Right hindlimb (tissue), 1 donor: ENCODE data around the gene GDF10.
A peak's percentile ranks its signal among the peaks of the same experiment; 100 is the strongest.

Experiments
- DNase-seq: peaks from one replicate; pipeline ENCODE4 v3.0.0-alpha.2; 2018

The GDF10 gene

DNA sequence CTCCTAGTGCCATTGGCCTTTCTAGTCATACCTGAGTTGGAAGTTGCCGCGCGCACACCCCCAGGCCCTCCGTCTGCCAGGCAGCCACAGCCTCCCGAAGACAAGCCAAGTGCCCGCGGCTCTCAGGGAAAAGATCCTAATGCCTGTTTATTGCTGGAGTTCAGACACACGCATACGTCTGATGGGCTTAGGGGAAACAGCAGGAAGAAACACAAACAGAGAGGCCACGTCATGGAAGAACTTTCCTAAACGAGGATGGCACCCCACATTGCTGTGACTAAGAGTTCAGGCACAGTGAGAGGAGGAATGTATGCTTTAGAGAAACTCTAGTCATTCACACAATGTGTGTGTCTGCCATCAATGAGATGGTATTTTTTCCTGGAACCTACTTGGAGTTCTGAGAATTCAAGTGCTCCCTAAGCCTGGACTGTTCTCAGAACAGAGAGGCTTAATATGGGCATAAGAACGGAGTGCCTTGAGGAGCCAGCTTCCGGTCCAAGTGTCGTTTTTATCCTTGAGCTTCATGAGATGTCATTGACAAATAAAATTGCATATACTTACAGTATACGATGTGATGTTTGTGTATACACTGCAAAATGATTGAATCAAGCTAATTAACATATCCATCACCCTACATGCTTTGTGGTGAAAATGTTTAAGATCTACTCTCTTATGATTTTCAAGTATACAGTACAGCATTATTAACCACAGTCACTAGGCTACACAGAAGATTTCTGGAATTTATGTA lies 36.6 kb downstream of the GDF10 start:
- no peak for DNase-seq

DNA sequence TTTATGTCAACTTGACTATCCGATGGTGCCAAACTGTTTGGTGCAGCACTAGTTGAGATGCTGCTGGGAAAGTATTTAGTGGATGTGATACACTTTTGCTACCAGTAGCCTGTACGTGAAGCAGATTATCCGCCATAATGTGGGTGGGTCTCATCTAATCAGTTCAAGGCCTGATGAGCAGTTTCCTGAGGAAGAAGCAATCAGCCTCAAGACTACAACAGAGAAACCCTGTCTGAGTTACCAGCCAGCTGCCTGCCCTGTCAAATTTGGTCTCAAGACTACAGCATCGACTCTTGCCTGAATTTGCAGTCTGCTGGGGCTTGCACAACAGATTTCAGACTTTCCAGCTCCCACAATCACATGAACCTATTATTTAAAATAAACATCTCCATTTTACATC lies 37.3 kb downstream of the GDF10 start:
- DNase-seq, result peak; percentile 7

DNA sequence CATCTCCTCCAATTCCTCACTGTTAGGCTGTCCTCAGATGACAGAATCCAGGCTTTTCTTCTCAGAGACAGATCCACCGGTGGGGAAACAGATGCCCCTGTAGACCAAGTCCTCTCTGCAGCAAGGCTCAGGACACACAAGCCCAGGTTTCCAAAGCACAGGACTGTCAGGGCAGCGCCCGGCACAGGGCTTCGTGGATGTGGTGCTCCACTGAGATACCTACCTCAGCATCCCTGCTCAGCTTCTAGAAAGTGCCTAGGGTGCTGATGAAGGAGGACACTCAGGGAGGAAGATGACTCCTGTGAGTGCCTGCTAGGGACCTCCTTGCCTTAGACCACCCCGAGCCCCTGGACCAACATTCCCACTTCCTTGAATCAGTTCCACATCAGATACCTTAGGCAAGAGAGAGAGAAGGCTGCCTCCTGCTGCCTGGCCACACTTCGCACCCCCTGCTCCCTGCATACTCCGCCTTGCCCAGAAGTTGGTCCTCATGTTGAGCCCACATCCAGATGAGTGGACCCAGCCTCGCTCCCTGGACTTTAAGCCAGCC lies 39.3 kb downstream of the GDF10 start:
- no peak for DNase-seq

DNA sequence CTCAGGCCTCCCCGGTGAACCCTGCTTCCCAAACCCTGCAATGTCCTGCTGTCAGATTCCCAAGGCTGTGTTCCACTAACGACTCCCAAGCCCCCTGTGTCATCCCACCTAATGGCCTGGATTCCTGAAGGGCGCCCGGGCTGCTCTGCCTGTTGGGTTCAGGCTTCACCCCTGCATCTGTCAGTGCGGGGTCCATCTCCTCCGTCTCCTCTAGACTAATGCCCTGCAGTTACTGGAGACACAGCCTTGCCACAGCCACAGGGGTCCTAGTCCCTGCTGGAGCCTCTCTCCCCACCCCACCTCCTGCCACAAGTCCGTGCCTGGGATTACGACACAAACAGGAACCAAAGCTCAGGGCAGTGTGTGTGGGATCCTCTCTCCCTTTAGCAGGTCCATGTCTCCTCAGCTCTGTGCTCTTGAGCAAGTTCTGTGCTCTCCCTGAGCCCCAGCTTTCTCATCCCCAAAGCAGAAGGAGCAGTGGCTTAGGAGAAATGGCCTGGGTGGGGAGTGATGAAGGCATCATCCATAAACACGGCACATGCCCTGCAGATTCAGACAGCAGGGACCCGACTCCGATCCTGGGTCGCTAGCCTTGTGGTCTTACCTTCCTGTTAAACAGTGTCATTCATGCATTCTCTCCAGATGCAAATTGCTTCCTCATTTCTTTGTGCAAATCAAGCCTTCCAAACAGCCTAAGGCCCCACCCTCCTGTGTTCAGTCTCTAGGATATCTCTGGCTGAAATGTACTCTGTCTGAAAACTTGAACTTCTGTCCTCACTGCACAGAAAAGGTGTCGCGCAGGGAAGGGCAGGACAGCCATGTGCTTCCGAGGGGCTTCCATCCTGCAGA lies 40.0 kb downstream of the GDF10 start:
- no peak for DNase-seq

DNA sequence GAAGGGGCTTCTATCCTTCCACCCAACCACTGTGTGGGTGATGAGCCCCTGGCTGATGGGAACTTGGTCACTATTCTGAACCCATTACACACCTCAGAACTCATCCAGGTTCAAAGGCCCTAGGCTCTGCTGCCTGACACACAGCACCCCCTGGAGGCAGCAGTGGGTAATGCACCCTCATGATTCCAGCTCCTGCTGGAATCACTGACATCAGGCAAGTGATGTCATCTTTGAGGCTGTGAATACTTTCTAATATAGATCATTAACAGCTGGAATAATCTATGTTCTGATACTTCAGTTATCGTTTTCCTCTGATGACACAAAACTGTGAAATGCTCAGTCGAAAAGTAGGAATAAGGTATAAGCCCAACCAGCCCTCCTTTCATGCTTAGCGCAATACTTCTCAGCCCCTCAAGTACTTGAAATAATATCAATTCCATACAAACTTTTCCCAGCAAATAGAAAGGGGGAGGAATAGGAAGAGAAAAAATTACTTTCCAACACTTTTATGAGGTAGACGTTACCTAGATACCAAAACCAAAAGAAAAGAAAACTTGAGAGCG lies 40.7 kb downstream of the GDF10 start:
- DNase-seq, result peak; percentile 60

DNA sequence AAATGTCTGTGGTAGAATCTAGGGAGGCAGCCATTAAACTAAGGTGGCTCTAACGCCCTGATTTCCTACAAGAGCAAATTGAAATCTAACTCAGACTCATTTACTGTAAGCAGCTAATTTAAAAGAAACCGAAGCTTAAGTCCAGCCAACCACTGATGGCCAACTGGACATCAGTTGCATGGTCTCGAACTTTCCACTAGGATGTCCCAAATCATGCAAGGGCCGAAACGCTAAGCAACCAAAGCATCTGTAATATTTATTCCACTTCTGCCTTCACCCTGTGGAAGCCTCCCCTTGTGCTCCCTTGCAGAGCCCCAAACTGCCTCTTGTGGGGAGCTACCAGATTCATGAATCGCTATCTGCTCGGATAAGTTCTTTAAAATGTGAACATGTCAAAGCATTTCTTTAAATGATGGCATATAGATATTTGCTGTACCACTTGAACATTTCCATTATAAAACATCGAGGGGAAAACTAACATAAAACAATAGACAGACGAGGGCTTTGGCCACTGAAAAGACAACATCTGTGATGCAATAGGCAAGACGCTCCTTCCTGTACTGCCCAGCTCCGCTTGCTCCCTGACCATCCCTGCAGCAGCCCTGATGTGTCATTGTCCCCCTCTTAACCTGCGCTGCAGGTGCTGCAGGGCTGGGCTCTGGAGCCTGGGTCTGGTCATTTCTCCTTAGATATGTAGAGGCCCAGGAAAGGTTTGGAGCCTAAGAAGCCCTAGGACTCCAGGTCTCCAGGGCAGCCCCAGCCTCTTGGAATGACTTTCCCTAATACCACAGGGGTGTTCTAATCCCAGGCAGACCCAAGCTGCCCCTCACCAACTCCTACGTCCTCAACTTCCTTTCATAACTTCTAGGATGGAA lies 45.2 kb downstream of the GDF10 start:
- no peak for DNase-seq

DNA sequence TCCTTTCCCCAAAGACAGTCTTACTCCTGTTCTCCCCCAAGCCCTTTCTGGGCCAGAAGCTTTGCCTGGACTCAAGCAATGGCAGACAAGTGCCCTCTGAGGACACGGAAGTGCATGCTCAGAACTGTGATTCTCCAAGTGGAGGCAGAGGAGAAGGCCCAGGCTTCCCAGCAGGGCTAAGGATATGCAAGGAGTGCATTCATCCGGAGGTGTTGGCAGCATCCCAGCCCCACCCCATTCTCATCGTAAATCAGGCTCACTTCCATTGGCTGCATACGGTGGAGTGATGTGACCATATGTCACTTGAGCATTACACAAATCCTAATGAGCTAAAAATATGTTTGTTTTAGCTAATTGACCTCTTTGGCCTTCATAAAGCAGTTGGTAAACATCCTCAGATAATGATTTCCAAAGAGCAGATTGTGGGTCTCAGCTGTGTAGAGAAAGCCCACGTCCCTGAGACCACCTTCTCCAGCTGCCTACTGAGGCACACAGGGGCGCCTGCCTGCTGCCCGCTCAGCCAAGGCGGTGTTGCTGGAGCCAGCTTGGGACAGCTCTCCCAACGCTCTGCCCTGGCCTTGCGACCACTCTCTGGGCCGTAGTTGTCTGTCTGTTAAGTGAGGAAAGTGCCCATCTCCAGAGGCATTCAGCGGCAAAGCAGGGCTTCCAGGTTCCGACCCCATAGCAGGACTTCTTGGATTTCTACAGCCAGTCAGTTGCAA lies 46.7 kb downstream of the GDF10 start:
- DNase-seq, result no peak

DNA sequence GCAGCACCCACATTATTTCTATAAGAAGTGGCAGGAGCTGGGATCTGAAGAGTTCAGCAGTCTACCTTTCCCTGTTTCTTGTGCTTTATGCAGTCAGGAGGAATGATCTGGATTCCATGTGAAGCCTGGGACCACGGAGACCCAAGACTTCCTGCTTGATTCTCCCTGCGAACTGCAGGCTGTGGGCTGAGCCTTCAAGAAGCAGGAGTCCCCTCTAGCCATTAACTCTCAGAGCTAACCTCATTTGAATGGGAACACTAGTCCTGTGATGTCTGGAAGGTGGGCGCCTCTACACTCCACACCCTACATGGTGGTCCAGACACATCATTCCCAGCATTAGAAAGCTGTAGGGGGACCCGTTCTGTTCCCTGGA lies 47.3 kb downstream of the GDF10 start:
- no peak for DNase-seq

DNA sequence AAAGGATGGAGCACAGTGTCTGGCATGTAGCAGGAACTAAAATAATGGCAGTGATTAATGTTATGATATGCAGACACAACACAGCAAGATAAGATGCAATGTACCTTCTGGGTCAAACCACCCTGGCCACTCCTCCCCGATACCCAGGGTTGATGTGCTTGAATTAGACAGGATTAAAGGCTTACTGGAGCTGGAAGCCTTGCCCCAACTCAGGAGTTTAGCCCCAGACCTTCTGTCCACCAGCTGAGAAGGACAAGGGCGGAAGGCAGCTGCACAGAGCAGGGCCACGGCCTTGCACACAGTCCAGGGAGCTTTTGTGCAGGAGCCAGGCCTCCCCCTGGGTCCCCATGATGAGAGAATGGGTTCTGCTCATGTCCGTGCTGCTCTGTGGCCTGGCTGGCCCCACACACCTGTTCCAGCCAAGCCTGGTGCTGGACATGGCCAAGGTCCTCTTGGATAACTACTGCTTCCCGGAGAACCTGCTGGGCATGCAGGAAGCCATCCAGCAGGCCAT lies 48.2 kb downstream of the GDF10 start, which contains the start of gene RBP3:
Gene RBP3 (plus strand): TSS at position 226 of the 514 bp plus-strand sequence. CDS start 122 bp downstream, at position 348.
- DNase-seq, result no peak

DNA sequence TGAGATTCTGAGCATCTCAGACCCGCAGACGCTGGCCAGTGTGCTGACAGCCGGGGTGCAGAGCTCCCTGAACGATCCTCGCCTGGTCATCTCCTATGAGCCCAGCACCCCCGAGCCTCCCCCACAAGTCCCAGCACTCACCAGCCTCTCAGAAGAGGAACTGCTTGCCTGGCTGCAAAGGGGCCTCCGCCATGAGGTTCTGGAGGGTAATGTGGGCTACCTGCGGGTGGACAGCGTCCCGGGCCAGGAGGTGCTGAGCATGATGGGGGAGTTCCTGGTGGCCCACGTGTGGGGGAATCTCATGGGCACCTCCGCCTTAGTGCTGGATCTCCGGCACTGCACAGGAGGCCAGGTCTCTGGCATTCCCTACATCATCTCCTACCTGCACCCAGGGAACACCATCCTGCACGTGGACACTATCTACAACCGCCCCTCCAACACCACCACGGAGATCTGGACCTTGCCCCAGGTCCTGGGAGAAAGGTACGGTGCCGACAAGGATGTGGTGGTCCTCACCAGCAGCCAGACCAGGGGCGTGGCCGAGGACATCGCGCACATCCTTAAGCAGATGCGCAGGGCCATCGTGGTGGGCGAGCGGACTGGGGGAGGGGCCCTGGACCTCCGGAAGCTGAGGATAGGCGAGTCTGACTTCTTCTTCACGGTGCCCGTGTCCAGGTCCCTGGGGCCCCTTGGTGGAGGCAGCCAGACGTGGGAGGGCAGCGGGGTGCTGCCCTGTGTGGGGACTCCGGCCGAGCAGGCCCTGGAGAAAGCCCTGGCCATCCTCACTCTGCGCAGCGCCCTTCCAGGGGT lies 48.9 kb downstream of the GDF10 start:
- DNase-seq, result no peak

DNA sequence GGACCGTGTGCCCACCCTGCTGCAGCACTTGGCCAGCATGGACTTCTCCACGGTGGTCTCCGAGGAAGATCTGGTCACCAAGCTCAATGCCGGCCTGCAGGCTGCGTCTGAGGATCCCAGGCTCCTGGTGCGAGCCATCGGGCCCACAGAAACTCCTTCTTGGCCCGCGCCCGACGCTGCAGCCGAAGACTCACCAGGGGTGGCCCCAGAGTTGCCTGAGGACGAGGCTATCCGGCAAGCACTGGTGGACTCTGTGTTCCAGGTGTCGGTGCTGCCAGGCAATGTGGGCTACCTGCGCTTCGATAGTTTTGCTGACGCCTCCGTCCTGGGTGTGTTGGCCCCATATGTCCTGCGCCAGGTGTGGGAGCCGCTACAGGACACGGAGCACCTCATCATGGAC lies 49.5 kb downstream of the GDF10 start:
- no peak for DNase-seq

DNA sequence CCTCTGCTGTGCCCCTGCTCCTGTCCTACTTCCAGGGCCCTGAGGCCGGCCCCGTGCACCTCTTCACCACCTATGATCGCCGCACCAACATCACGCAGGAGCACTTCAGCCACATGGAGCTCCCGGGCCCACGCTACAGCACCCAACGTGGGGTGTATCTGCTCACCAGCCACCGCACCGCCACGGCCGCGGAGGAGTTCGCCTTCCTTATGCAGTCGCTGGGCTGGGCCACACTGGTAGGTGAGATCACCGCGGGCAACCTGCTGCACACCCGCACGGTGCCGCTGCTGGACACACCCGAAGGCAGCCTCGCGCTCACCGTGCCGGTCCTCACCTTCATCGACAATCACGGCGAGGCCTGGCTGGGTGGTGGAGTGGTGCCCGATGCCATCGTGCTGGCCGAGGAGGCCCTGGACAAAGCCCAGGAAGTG lies 50.0 kb downstream of the GDF10 start:
- DNase-seq, result no peak

DNA sequence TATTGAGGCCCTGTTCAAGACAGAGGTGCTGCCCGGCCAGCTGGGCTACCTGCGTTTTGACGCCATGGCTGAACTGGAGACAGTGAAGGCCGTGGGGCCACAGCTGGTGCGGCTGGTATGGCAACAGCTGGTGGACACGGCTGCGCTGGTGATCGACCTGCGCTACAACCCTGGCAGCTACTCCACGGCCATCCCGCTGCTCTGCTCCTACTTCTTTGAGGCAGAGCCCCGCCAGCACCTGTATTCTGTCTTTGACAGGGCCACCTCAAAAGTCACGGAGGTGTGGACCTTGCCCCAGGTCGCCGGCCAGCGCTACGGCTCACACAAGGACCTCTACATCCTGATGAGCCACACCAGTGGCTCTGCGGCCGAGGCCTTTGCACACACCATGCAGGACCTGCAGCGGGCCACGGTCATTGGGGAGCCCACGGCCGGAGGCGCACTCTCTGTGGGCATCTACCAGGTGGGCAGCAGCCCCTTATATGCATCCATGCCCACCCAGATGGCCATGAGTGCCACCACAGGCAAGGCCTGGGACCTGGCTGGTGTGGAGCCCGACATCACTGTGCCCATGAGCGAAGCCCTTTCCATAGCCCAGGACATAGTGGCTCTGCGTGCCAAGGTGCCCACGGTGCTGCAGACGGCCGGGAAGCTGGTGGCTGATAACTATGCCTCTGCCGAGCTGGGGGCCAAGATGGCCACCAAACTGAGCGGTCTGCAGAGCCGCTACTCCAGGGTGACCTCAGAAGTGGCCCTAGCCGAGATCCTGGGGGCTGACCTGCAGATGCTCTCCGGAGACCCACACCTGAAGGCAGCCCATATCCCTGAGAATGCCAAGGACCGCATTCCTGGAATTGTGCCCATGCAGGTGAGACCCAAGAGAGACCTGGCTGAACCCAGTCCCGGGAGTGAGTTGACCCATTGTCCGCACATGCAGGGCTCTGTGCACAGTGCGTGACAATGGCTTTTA lies 51.0 kb downstream of the GDF10 start:
- DNase-seq, result no peak

DNA sequence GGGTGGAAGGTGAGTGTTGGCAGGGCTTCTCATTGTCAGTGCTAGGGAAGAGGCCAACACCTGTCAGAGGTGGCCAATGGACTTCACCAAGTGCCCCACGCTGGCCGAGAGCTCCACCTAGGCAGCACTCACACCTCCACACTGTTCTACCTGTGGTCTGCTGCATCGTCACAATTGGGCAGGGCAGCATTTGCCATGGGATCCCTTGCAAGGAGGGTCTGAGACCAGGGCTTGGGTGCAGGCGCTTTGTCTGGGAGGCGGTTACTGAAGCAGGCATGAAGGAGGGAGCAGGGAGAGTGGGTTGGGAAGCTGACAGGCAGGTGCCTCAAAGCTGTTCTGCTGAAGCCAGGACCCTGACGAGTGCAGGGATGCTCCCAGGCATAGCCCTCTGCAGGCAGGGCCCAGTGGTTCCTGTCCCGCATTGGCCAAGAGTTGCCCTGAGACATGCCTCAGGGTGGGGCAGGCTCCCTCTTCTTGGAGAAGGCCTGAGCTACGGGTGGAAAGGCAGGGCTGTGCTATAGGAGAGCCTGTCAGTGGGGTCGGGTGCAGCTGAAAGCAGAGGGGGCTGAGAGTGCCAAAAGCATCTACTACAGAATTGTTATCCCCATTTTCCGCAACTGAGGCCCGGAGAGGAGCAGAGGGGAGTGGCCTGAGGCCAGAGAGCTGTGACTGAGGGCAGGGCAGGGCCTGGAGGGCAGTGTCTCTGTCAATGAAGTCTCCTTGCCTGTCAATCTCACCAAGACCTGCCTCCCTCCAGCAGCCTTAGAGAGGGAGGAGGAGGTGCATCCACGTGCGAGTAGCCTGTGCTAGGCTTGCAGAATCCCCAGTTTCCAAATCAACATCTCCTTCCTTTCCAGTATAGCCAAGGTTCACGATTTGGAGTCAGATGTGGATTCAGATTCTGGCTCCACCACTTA lies 52.2 kb downstream of the GDF10 start:
- no peak for DNase-seq

DNA sequence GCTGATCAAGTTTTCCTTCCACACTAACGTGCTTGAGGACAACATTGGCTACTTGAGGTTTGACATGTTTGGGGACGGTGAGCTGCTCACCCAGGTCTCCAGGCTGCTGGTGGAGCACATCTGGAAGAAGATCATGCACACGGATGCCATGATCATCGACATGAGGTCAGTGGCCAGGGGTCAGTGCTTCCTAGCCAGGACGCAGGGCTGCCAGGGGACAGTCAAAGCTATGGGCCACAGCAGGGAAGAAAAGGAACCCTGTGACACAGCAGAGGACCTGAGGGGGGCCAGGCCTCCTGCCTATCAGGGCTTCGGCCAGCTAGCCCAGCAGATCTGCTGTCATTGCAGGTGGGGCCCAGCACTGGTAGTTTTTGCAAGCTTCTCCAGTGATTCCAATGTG lies 53.4 kb downstream of the GDF10 start:
- no peak for DNase-seq

DNA sequence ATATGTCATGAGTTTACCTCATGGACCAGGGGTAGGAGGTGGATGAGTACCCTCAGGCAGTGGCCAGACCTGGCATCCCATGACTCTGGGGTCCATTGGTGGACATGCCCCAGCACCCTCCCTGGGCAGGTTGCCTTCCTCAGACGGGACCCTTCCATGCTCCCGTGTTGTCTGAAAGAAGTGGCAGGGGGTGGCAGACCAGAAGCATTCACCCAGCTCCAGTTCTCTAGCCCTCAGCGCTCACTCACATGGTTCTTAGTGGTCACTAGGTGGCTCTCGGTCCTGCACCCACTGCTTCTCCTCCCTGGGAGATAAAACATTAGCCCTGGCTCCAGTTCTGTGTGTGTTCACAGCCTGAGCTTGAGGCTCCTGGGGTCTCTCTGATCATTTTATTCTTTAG lies 54.2 kb downstream of the GDF10 start:
- no peak for DNase-seq

DNA sequence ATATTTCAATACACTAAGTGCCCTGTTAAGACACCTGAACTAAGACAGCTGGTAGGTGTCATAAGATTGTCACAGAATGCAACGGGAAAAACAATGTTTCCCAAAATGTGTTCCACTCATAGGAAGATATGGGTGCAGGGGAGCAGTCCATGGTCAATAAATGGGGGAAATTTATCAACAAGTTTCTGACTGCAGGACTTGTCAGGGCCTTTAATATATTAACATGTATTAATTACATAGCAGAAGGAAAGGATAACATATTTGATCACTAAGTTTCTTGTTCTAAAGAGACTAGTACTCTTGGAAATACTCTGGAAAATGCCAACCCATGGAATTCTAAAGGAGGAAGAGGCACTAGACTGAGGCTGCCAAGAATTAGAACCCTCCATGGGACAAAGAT lies 54.9 kb downstream of the GDF10 start:
- DNase-seq, result no peak

DNA sequence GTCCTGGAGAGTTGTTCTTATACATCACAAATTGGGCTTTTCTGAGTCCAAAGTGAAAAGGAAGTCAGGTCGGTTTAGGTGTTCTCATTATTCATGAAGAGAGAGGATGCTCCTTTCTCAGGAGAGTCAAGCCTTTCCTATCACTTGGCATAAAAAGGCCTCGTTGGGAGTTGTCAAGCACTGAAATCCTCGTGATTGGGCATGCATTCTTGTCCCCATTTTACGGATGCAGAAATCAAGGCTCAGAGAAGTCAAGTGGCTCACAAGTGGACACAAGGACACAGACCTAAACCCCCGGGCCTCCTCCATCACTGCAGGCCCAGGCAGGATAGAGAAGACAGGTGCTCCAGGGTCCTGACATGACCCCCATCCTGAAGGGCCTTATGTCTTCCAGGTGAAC lies 56.7 kb downstream of the GDF10 start:
- no peak for DNase-seq
